NCI-H1092 (cell line): ENCODE data around the gene ITPRIP.

ENCODE experiments used
- DNase-seq: peaks from one replicate; lab custom pipeline; 2025; lab: John Stamatoyannopoulos, UW

The ITPRIP gene

GRCh38 chr10:104325436-104326435 is 12.5 kb downstream of the ITPRIP start:
- DNase-seq = no peak

GRCh38 chr10:104324931-104325330 is 13.3 kb downstream of the ITPRIP start:
- DNase-seq = no peak

- no peak for DNase-seq
Observed at GRCh38 chr10:104324221-104324686, 14.0 kb downstream of the ITPRIP start.

- DNase-seq = no peak
Observed at GRCh38 chr10:104323760-104324201, 14.5 kb downstream of the ITPRIP start.

- no peak for DNase-seq
Observed at GRCh38 chr10:104323085-104323484, 15.2 kb downstream of the ITPRIP start.

- no peak for DNase-seq
Observed at GRCh38 chr10:104322416-104322782, 15.9 kb downstream of the ITPRIP start.

- DNase-seq = no peak
Observed at GRCh38 chr10:104321725-104322415, 16.4 kb downstream of the ITPRIP start.

- no peak for DNase-seq
Observed at GRCh38 chr10:104321226-104321625, 17.0 kb downstream of the ITPRIP start.

GRCh38 chr10:104318810-104319741 is 19.2 kb downstream of the ITPRIP start:
- no peak for DNase-seq

GRCh38 chr10:104318326-104318725 is 19.9 kb downstream of the ITPRIP start:
- DNase-seq = no peak

- no peak for DNase-seq
Observed at GRCh38 chr10:104317726-104318299, 20.5 kb downstream of the ITPRIP start.

GRCh38 chr10:104317269-104317710 is 21.0 kb downstream of the ITPRIP start:
- DNase-seq = no peak

GRCh38 chr10:104316321-104317099 is 21.8 kb downstream of the ITPRIP start:
- no peak for DNase-seq

GRCh38 chr10:104315486-104315921 is 22.8 kb downstream of the ITPRIP start:
- no peak for DNase-seq

GRCh38 chr10:104314591-104315485 is 23.4 kb downstream of the ITPRIP start:
- DNase-seq = no peak

- no peak for DNase-seq
Observed at GRCh38 chr10:104311184-104311720, 27.0 kb downstream of the ITPRIP start.

GRCh38 chr10:104309980-104310978 is 28.0 kb downstream of the ITPRIP start:
- DNase-seq = no peak

- no peak for DNase-seq
Observed at GRCh38 chr10:104308439-104308903, 29.8 kb downstream of the ITPRIP start.
